Activated T-helper 17 cell treated with anti-CD3 and anti-CD28 coated beads, Interleukin-2, amount 50 U/mL, for 72 hours (primary cell): Measurements from ENCODE around the gene DNAJC11. TPM values are rescaled to one million over a fixed set of nuclear protein-coding genes. Genes with fewer than 3 reads are reported as not detected.
"Not testable (repeated sequence)": the region's sequence is repeated elsewhere in the genome, so short reads cannot be mapped to it uniquely, and the experiment has no call there.

Experiments used
- ATAC-seq: fragments of 150-1000 bp; cut with Tn5 transposase; replicated peaks from 2 replicates; pipeline ENCODE4 v1.10.0; 2021; ENCODE audit warnings: mild to moderate bottlenecking, moderate library complexity
- H3K27ac Mint-ChIP-seq: one replicate; pipeline ENCODE4 v1.8.0; 2022; ENCODE audit warnings: mixed read lengths
- H3K27me3 Mint-ChIP-seq: one replicate; pipeline ENCODE4 v1.8.0; 2022; ENCODE audit warnings: mixed read lengths
- H3K36me3 Mint-ChIP-seq: one replicate; pipeline ENCODE4 v1.8.0; 2022; ENCODE audit warnings: low read depth, mild to moderate bottlenecking, mixed read lengths
- H3K4me1 Mint-ChIP-seq: one replicate; pipeline ENCODE4 v1.8.0; 2022; ENCODE audit warnings: mixed read lengths
- H3K4me3 Mint-ChIP-seq: one replicate; pipeline ENCODE4 v1.8.0; 2022; ENCODE audit warnings: mild to moderate bottlenecking, mixed read lengths
- H3K9me3 Mint-ChIP-seq: one replicate; pipeline ENCODE4 v1.8.0; 2022; ENCODE audit warnings: mixed read lengths
- total RNA-seq, 2 donors: library from RNA; stranded (reverse); gene quantifications; one replicate each; pipeline ENCODE4 v1.2.3, GENCODE V29; 2022

Gene DNAJC11
- total RNA-seq, 2 donors from 2014 or later, result 30.6 to 70.5 TPM

GRCh38 chr1:6614019-6614928, 87.3 kb downstream of the DNAJC11 start:
- no peaks in the 10 kb centered on the region for H3K27me3 Mint-ChIP-seq
- no peak overlapping the region for H3K27ac Mint-ChIP-seq
- ATAC-seq, result no peak
- H3K4me3 Mint-ChIP-seq, result peak overlapping the region; percentile 99
- H3K4me1 Mint-ChIP-seq, result peaks cover 9% of the 10 kb centered on the region
- peaks cover 37% of the 10 kb centered on the region for H3K36me3 Mint-ChIP-seq
- H3K9me3 Mint-ChIP-seq, result no peaks in the 10 kb centered on the region

- H3K27me3 Mint-ChIP-seq, result no peaks in the 10 kb centered on the region
- peaks cover 9% of the 10 kb centered on the region for H3K4me1 Mint-ChIP-seq
- H3K4me3 Mint-ChIP-seq, result peak within 1 kb of the TSS; percentile 99
- peak; percentile 96 for ATAC-seq
- no peaks in the 10 kb centered on the region for H3K9me3 Mint-ChIP-seq
- H3K36me3 Mint-ChIP-seq, result peaks cover 29% of the 10 kb centered on the region
- peak within 1 kb of the TSS; percentile 97 for H3K27ac Mint-ChIP-seq
These were observed 88.1 kb downstream of the DNAJC11 start, which contains the start of gene PHF13 for GRCh38 chr1:6613361-6614018. TSS of gene PHF13 (plus strand) at chr1:6613731. CDS start at chr1:6614067, 336 bp downstream.

- Mint-ChIP-seq H3K9me3 (no peaks in the 10 kb centered on the region), H3K36me3 (peaks cover 24% of the 10 kb centered on the region), H3K27me3 (no peaks in the 10 kb centered on the region), H3K4me1 (peaks cover 9% of the 10 kb centered on the region), H3K27ac (peak overlapping the region; percentile 97), H3K4me3 (peak overlapping the region; percentile 99)
- ATAC-seq, result peak; percentile 58
These were observed 88.8 kb downstream of the DNAJC11 start for GRCh38 chr1:6612641-6613360.

- Mint-ChIP-seq H3K4me1 (peaks cover 5% of the 10 kb centered on the region), H3K27ac (peak overlapping the region; percentile 87), H3K4me3 (peak overlapping the region; percentile 87), H3K36me3 (peaks cover 26% of the 10 kb centered on the region), H3K27me3 (no peaks in the 10 kb centered on the region), H3K9me3 (no peaks in the 10 kb centered on the region)
- no peak for ATAC-seq
These were observed 97.6 kb downstream of the DNAJC11 start for GRCh38 chr1:6603915-6604558.

- Mint-ChIP-seq H3K4me1 (peaks cover 5% of the 10 kb centered on the region), H3K4me3 (peak overlapping the region; percentile 87), H3K36me3 (peaks cover 32% of the 10 kb centered on the region), H3K9me3 (no peaks in the 10 kb centered on the region), H3K27ac (peak overlapping the region; percentile 87), H3K27me3 (no peaks in the 10 kb centered on the region)
- peak; percentile 14 for ATAC-seq
These were observed 98.2 kb downstream of the DNAJC11 start for GRCh38 chr1:6603238-6603914.

- H3K27ac Mint-ChIP-seq, result peak within 1 kb of the TSS; percentile 93
- H3K4me1 Mint-ChIP-seq, result peaks cover 5% of the 10 kb centered on the region
- peaks cover 39% of the 10 kb centered on the region for H3K36me3 Mint-ChIP-seq
- ATAC-seq, result peak; percentile 62
- H3K4me3 Mint-ChIP-seq, result peak within 1 kb of the TSS; percentile 87
- no peaks in the 10 kb centered on the region for H3K9me3 Mint-ChIP-seq
- H3K27me3 Mint-ChIP-seq, result no peaks in the 10 kb centered on the region
These were observed 98.9 kb downstream of the DNAJC11 start, which contains the start of gene KLHL21 for GRCh38 chr1:6602669-6603237. TSS of gene KLHL21 (minus strand) at chr1:6602869. CDS start at chr1:6602817, 52 bp downstream.

- H3K36me3 Mint-ChIP-seq, result peaks cover 45% of the 10 kb centered on the region
- peak; percentile 15 for ATAC-seq
- peak overlapping the region; percentile 93 for H3K27ac Mint-ChIP-seq
- H3K4me3 Mint-ChIP-seq, result peak overlapping the region; percentile 87
- H3K4me1 Mint-ChIP-seq, result peaks cover 5% of the 10 kb centered on the region
- H3K9me3 Mint-ChIP-seq, result no peaks in the 10 kb centered on the region
- no peaks in the 10 kb centered on the region for H3K27me3 Mint-ChIP-seq
These were observed 99.5 kb downstream of the DNAJC11 start for GRCh38 chr1:6601923-6602668.

- Mint-ChIP-seq H3K36me3 (peaks cover 53% of the 10 kb centered on the region), H3K9me3 (no peaks in the 10 kb centered on the region), H3K27ac (peak overlapping the region; percentile 93), H3K4me3 (peak overlapping the region; percentile 87), H3K27me3 (no peaks in the 10 kb centered on the region), H3K4me1 (peaks cover 5% of the 10 kb centered on the region)
- ATAC-seq, result peak; percentile 83
These were observed 100.3 kb downstream of the DNAJC11 start for GRCh38 chr1:6601049-6601922.

GRCh38 chr1:6600410-6601048, 101.1 kb downstream of the DNAJC11 start:
- peaks cover 5% of the 10 kb centered on the region for H3K4me1 Mint-ChIP-seq
- H3K36me3 Mint-ChIP-seq, result peaks cover 61% of the 10 kb centered on the region
- no peaks in the 10 kb centered on the region for H3K27me3 Mint-ChIP-seq
- peak overlapping the region; percentile 87 for H3K4me3 Mint-ChIP-seq
- H3K27ac Mint-ChIP-seq, result peak overlapping the region; percentile 93
- H3K9me3 Mint-ChIP-seq, result no peaks in the 10 kb centered on the region
- ATAC-seq, result no peak

GRCh38 chr1:6599991-6600390, 101.6 kb downstream of the DNAJC11 start:
- not testable (repeated sequence) for ATAC-seq, H3K4me1 Mint-ChIP-seq, H3K9me3 Mint-ChIP-seq, H3K27me3 Mint-ChIP-seq
- Mint-ChIP-seq H3K27ac (peak overlapping the region; percentile 93), H3K4me3 (peak overlapping the region; percentile 87), H3K36me3 (peaks cover 66% of the 10 kb centered on the region)

GRCh38 chr1:6599141-6599975, 102.3 kb downstream of the DNAJC11 start:
- H3K4me1 Mint-ChIP-seq, result peaks cover 5% of the 10 kb centered on the region
- peak; percentile 16 for ATAC-seq

More at GRCh38 chr1:6599141-6599975, 102.3 kb downstream of the DNAJC11 start:
- Mint-ChIP-seq H3K27ac (peak overlapping the region; percentile 93), H3K36me3 (peaks cover 72% of the 10 kb centered on the region), H3K27me3 (no peaks in the 10 kb centered on the region), H3K4me3 (peak overlapping the region; percentile 87), H3K9me3 (no peaks in the 10 kb centered on the region)
